C4-2B (cell line): ENCODE results near the gene RSPH10B.

Source experiments
- CTCF ChIP-seq: fragments of 450-650 bp; conservative IDR thresholded peaks from 2 replicates; pipeline ENCODE4 v1.5.1; 2017; ENCODE audit warnings: mild to moderate bottlenecking
- ZFX ChIP-seq: fragments of 450-650 bp; IDR thresholded peaks from 2 replicates; pipeline ENCODE4 v1.6.1; 2017

GRCh38 chr7:6011541-6011940, 41.1 kb upstream of the RSPH10B start:
- TF ChIP-seq CTCF (no peak), ZFX (no peak)
